ENCODE results near the gene SSTR3.
"Not testable (repeated sequence)": the region's sequence is repeated elsewhere in the genome, so short reads cannot be mapped to it uniquely, and the experiment has no call there.

The SSTR3 gene

DNA sequence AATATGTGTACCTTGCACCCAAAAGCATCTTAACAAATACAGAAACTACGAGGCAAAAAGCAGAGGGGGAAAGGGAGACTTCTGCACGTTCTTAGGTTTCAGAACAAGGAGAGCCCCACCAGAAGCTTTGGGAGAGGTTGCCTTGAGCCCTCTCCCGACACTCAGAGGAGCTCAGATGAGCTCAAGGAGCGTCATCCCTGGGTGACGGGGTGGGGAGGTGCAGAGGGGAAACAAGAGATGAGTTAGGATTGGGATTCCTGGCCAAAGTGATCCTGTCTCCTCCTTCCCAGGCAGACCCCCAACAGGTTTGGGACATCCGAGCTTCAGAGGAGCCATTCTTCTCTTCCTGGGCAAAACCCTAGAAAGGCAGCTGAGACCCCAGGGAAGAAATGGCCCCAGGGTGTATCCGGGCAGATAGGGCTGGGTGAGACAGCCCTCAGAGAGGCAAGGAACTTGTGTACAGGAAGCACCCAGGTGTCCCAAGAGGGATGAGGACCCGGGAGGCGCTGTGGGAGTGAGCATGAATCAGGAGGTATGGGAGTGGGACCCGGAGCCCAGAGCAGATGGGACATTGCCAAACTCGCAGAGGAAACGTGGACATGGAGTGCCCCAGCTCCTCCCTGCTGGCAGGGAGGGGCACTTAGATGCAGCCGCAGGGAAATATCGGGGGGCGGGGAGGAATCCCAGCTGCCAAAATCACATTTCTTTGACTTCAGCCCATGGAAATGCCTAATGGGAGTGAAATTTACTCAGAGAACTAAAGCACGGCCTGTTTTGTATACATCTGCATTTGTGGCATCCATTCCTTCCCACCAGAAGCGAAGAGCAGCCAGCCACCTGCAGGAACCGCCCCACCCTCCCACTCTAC, 36.6 kb downstream of the SSTR3 start:
- H3K4me3 ChIP-seq (ENCODE audit: low read length), result no peak overlapping the region
- DNase-seq (ENCODE audit: low read depth, low spot score), result no peak

DNA sequence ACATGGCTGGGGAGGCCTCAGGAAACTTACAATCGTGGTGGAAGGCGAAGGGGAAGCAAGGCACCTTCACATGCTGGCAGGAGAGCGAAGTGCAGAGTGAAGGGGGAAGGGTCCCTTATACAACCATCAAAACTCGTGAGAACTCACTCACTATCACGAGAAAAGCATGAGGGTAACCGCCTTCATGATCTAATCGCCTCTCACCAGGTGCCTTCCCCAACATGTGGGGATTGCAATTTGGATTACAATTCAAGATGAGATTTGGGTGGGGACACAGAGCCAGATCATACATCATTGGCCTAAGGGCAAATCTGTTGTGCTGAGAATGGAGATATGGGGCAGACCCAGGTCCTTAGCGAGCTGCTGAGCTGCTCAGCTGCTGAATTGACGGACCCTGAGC, 37.3 kb downstream of the SSTR3 start:
- no peak overlapping the region for H3K4me3 ChIP-seq (ENCODE audit: low read length)

GRCh38 chr22:37173709-37174108, 38.6 kb downstream of the SSTR3 start:
- DNase-seq (ENCODE audit: low read depth, low spot score), result no peak
- H3K4me3 ChIP-seq (ENCODE audit: low read length), result no peak overlapping the region

More for the DNA sequence above, 37.3 kb downstream of the SSTR3 start:
- no peak for DNase-seq (ENCODE audit: low read depth, low spot score)

GRCh38 chr22:37172266-37173245, 39.7 kb downstream of the SSTR3 start:
- DNase-seq (ENCODE audit: low read depth, low spot score), result no peak

GRCh38 chr22:37171662-37172061, 40.6 kb downstream of the SSTR3 start:
- DNase-seq (ENCODE audit: low read depth, low spot score), result no peak
- H3K4me3 ChIP-seq (ENCODE audit: low read length), result no peak overlapping the region

More at GRCh38 chr22:37172266-37173245, 39.7 kb downstream of the SSTR3 start:
- H3K4me3 ChIP-seq (ENCODE audit: low read length), result no peak overlapping the region

GRCh38 chr22:37170689-37171405, 41.4 kb downstream of the SSTR3 start:
- DNase-seq (ENCODE audit: low read depth, low spot score); H3K4me3 ChIP-seq (ENCODE audit: low read length): not testable (repeated sequence)

DNA sequence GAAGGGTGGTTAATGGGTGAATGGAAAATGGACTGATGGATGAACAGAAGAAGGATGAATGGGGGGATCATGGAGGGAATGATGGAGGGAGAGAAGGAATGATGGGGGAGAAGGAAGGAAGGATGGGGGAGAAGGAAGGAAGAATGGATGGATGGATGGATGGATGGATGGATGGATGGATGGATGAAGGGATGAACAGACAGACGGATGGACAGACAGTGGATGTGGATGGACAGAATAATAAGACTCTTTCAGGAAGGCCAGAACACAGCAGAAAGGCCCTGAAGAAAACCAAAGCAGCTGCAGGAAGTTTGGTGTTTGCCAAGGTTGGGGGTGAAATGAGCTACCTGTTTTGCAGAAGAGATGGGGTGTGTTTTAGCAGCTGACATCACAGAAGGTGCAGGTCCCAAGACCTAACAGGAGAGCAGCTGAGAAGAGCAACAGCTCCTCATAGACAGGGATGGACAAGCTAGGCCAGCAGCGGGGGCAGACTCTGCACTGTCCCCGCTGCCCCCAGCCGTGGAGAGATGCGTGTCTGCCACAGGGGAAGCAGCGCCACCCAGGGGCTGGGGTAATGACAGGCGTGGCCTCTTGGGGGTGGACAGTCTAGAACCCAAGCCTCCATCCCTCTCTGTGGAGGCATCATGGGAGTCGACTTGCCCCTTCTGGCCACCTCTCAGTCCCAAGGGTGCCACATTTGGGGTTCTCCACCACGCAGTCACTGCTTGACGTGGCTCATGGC, 42.2 kb downstream of the SSTR3 start:
- DNase-seq (ENCODE audit: low read depth, low spot score), result no peak
- no peak overlapping the region for H3K4me3 ChIP-seq (ENCODE audit: low read length)

GRCh38 chr22:37169406-37169805, 42.9 kb downstream of the SSTR3 start:
- H3K4me3 ChIP-seq (ENCODE audit: low read length), result no peak overlapping the region
- no peak for DNase-seq (ENCODE audit: low read depth, low spot score)

DNA sequence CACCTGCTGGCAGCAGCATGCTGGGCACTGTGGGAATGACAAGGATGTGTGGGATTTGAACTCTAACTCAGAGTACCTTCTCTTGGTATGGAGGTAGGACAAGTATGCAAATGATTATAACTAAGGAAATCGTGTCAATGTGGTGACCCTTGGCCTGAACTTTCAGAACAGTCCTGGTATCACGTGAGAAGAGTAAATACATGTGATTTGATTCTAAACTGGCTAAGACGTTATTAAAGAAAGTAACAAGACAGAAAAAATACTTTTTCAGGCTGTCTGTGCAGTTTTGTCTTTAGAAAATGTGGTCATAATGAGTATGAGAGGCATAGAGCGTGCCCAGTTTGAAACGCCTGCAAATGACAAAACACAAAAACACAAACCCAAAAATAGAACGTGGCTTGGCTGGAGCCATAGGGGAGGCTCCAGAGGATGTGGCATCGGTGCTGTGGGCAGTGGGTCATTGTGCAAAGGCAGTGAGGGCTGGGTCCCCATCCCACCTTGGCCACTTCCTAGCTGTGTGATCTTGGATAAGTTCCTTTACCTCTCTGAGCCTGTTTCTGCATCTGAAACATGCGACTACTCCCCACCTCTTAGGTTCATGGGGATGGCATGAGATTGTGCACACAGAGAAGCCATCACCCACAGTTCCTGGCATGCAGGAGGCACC, 44.2 kb downstream of the SSTR3 start:
- no peak overlapping the region for H3K4me3 ChIP-seq (ENCODE audit: low read length)
- no peak for DNase-seq (ENCODE audit: low read depth, low spot score)

- no peak for DNase-seq (ENCODE audit: low read depth, low spot score)
- no peak overlapping the region for H3K4me3 ChIP-seq (ENCODE audit: low read length)
Measured at GRCh38 chr22:37167176-37167980, 44.9 kb downstream of the SSTR3 start.

- no peak overlapping the region for H3K4me3 ChIP-seq (ENCODE audit: low read length)
- peak; percentile 51 for DNase-seq (ENCODE audit: low read depth, low spot score)
Measured at GRCh38 chr22:37166675-37167066, 45.6 kb downstream of the SSTR3 start.

GRCh38 chr22:37165940-37166674, 46.2 kb downstream of the SSTR3 start:
- no peak for DNase-seq (ENCODE audit: low read depth, low spot score)

DNA sequence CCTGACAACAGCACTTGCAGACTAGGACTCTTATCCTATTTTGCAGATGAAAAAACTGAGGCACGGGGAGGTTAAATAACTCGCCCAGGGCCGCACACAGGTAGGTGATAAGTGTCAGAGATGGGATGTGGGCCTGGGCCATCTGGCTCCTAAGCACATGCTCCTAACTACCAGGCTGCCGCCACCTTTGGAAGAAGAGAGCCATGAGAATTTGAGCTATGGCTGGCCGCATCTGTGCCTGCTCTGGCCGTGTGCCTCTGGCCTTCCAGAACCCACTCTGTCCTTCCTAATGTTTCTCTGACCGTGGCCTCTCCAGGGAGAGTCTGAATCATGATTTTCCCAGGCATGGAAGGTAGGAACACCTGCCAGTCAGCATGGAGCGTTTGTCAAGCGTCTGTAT, 47.2 kb downstream of the SSTR3 start:
- no peak overlapping the region for H3K4me3 ChIP-seq (ENCODE audit: low read length)
- DNase-seq (ENCODE audit: low read depth, low spot score), result no peak

More at GRCh38 chr22:37165940-37166674, 46.2 kb downstream of the SSTR3 start:
- H3K4me3 ChIP-seq (ENCODE audit: low read length), result no peak overlapping the region

DNA sequence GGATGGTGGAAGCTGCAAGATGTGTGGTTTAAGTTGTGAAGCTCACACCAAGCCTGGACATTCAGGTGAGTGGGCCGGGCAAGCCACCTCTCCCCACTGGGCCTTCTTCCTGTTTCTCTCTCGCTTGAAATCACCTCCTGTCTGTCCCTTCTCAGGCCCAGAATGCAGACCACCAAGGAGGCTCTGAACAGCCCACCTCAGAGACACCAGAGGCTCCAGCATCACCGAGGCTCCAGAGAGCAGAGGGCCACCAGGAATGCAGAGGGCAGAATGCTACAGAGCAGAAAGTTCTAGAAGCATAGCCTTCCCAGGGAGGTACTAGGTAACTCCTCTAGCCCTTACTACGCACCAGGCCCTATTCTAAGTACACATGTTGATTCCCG, 47.8 kb downstream of the SSTR3 start:
- H3K4me3 ChIP-seq (ENCODE audit: low read length), result no peak overlapping the region
- no peak for DNase-seq (ENCODE audit: low read depth, low spot score)

DNA sequence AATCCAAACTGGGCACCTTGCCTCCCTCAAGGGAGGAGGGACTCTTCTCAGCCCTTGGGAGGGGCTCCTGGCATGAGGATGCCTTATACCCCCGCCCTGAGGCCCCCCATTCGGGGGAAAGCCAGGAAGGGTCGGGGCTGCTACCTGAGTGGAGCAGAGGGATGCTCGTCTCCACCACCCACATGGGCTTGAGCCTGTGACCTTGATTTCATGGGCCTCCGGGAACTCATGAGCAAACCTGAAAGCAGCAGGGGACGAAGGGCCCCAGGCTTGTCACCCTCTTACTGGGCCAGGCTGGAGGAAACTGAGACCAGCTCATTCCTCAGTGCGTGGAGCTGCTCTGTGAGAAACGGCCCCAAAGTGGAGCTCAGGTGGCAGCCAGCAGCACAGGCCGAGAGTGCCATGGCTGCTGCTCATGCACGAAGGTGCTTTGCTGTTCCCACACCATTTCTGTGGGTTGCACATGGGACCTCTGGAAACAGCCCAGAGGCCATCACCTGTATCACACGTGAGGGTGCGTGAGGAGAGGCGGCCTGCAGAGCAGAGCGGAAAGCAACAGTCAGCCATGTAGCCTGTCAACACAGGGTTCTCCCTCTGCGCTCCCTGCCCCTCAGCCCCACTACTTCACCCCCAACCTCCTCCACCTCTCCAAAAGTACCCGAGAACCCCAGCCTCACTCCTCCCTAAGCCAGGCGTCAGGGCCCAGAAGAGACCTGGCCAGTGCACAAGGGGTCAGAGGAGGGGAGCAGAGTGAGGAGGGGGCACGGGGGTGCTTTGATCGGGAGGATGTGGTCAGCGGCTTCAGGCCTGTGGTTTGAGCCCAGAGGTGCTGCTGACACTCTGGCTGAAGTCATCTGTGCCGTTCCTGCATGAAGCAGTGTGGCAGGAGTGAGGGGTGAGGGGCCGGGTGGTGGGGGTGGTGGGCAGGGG, 48.4 kb downstream of the SSTR3 start:
- no peak for DNase-seq (ENCODE audit: low read depth, low spot score)
- H3K4me3 ChIP-seq (ENCODE audit: low read length), result no peak overlapping the region

DNA sequence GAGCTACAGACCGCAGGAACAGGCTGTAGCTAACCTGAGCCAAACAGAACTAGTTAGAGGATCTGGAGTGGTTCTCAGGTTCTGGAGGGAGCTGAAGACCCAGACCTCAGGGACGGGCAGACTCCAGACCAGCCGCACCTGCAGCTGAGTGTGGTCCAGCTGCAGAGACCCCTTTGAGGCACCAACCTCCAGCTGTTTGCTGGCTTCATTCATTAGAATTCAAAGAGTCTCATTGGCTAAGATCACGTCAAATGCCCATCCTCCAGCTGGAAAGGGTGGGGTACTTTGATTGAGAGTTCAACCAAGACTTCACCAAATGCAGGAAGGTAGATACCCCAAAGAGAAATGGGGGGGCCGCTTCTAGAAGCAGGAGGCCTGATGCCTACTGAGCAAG, 49.2 kb downstream of the SSTR3 start:
- no peak for DNase-seq (ENCODE audit: low read depth, low spot score)
- H3K4me3 ChIP-seq (ENCODE audit: low read length), result no peak overlapping the region
